Osteoblast (primary cell): ENCODE data around the gene IGF2R. TPM values are rescaled to one million over a fixed set of nuclear protein-coding genes. Genes with fewer than 3 reads are reported as not detected.
A peak's percentile ranks its signal among the peaks of the same experiment; 100 is the strongest.

Experiments
- DNase-seq: peaks from one replicate; pipeline ENCODE4 v3.0.0; 2011; ENCODE audit warnings: low spot score, mixed read lengths; ENCODE audit not compliant: insufficient read length; ENCODE audit errors: missing footprints
- H2AFZ ChIP-seq: 2 replicates; pipeline ENCODE4 v1.6.0; 2011; ENCODE audit warnings: mild to moderate bottlenecking, low read length
- H3K27ac ChIP-seq: 2 replicates; pipeline ENCODE4 v1.5.1; 2011; ENCODE audit warnings: mild to moderate bottlenecking, low read depth, low read length, moderate library complexity
- H3K27me3 ChIP-seq: 2 replicates; pipeline ENCODE4 v1.6.0; 2012; ENCODE audit warnings: mild to moderate bottlenecking, control low read depth, inconsistent platforms, low read length, moderate library complexity; ENCODE audit not compliant: insufficient read depth
- H3K36me3 ChIP-seq: 2 replicates; pipeline ENCODE4 v1.5.1; 2011; ENCODE audit warnings: mild to moderate bottlenecking, low read length, control low read depth, moderate library complexity; ENCODE audit not compliant: insufficient read depth
- H3K4me1 ChIP-seq: 2 replicates; pipeline ENCODE4 v1.5.1; 2011; ENCODE audit warnings: mild to moderate bottlenecking, low read length, control low read depth, moderate library complexity; ENCODE audit not compliant: insufficient read depth
- H3K4me2 ChIP-seq: 2 replicates; pipeline ENCODE4 v1.6.0; 2011; ENCODE audit warnings: mild to moderate bottlenecking, low read length; ENCODE audit not compliant: insufficient read depth
- H3K4me3 ChIP-seq: fragments of 200-600 bp; sonication (generic); 3 replicates; pipeline ENCODE4 v1.5.1; 2012; ENCODE audit warnings: mild to moderate bottlenecking, low read length, inconsistent platforms; ENCODE audit not compliant: insufficient read depth
- H3K79me2 ChIP-seq: 2 replicates; pipeline ENCODE4 v1.6.0; 2012; ENCODE audit warnings: mild to moderate bottlenecking, low read length, control low read depth, inconsistent platforms; ENCODE audit not compliant: insufficient read depth
- H3K9me3 ChIP-seq: 2 replicates; pipeline ENCODE4 v1.5.1; 2011; ENCODE audit warnings: low read depth, low read length, control low read depth
- H4K20me1 ChIP-seq: 2 replicates; pipeline ENCODE4 v1.6.0; 2012; ENCODE audit warnings: mild to moderate bottlenecking, low read length, control low read depth; ENCODE audit not compliant: insufficient read depth
- CTCF ChIP-seq: IDR thresholded peaks from 2 replicates; pipeline ENCODE4 v1.5.1; 2011; ENCODE audit warnings: mild to moderate bottlenecking, low read depth, low read length, moderate library complexity; ENCODE audit errors: extremely low read depth
- total RNA-seq: library from RNA; depleted of rRNA; stranded (reverse); fragments of >200 nt; gene quantifications from 2 replicates; pipeline ENCODE4 v1.2.3, GENCODE V29; 2012

The IGF2R gene
- total RNA-seq, 1 donor = 174 TPM

- Histone ChIP-seq H3K4me2 (no peak overlapping the region), H3K36me3 (no peaks in the 10 kb centered on the region), H3K27me3 (no peaks in the 10 kb centered on the region), H3K4me1 (peaks cover 62% of the 10 kb centered on the region), H3K4me3 (no peak overlapping the region), H3K27ac (no peak overlapping the region), H3K9me3 (no peaks in the 10 kb centered on the region), H3K79me2 (peaks cover 97% of the 10 kb centered on the region), H4K20me1 (peaks cover 80% of the 10 kb centered on the region), H2AFZ (no peak overlapping the region)
- no peak for DNase-seq
- TF ChIP-seq CTCF = no peak
Measured at GRCh38 chr6:159979136-159979874, 10.4 kb downstream of the IGF2R start.

- H4K20me1 ChIP-seq = peaks cover 79% of the 10 kb centered on the region
- H3K36me3 ChIP-seq = no peaks in the 10 kb centered on the region
- no peaks in the 10 kb centered on the region for H3K9me3 ChIP-seq
- H3K79me2 ChIP-seq = peaks cover 97% of the 10 kb centered on the region
- no peaks in the 10 kb centered on the region for H3K27me3 ChIP-seq
- no peak for DNase-seq
- H3K4me3 ChIP-seq = no peak overlapping the region
- no peak overlapping the region for H2AFZ ChIP-seq
- H3K27ac ChIP-seq = no peak overlapping the region
- peaks cover 72% of the 10 kb centered on the region for H3K4me1 ChIP-seq
- no peak overlapping the region for H3K4me2 ChIP-seq
- TF ChIP-seq CTCF = no peak
Measured at GRCh38 chr6:159980474-159980873, 11.6 kb downstream of the IGF2R start.

GRCh38 chr6:159981071-159981402 lies 12.2 kb downstream of the IGF2R start:
- Histone ChIP-seq H3K9me3 (no peaks in the 10 kb centered on the region), H3K36me3 (no peaks in the 10 kb centered on the region), H3K79me2 (peaks cover 98% of the 10 kb centered on the region), H3K4me2 (peak overlapping the region; percentile 67), H2AFZ (no peak overlapping the region), H3K27ac (peak overlapping the region; percentile 88), H4K20me1 (peaks cover 85% of the 10 kb centered on the region), H3K4me3 (no peak overlapping the region), H3K27me3 (no peaks in the 10 kb centered on the region), H3K4me1 (peaks cover 72% of the 10 kb centered on the region)
- DNase-seq = no peak
- TF ChIP-seq CTCF = no peak

GRCh38 chr6:159981403-159982245 lies 12.7 kb downstream of the IGF2R start:
- Histone ChIP-seq H3K4me3 (peak overlapping the region; percentile 6), H3K27ac (peak overlapping the region; percentile 88), H3K4me1 (peaks cover 72% of the 10 kb centered on the region)

More at GRCh38 chr6:159981403-159982245, 12.7 kb downstream of the IGF2R start:
- Histone ChIP-seq H3K27me3 (no peaks in the 10 kb centered on the region), H3K36me3 (no peaks in the 10 kb centered on the region), H3K4me2 (peak overlapping the region; percentile 67), H3K9me3 (no peaks in the 10 kb centered on the region), H4K20me1 (peaks cover 83% of the 10 kb centered on the region), H3K79me2 (peaks cover 98% of the 10 kb centered on the region), H2AFZ (peak overlapping the region; percentile 24)
- no peak for TF ChIP-seq CTCF
- peak; percentile 91 for DNase-seq
